ENCODE measurements around the gene SPINK2.

SPINK2 gene

DNA sequence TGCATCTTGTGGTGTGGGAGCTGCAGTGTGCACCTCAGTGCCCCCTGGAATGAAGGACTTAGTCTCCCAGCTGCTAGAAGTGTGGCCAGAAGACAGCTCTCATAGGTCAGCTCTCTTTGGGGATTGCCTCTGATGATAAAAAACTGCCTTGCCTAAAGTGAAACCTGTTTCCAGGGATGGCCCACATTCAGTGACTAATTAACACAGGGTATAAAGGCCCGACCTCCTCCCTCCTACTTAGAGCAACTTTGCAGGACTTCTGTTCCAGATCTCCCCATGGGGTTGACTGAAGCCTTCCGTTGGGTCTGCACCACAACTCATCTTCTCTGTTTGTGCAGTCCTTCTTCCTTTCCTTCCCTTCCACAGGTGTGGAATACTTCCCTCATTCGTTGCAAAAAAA lies 53.2 kb downstream of the SPINK2 start:
- TF ChIP-seq EP300 (IDR thresholded peaks at IDR 0.05; ENCODE audit: borderline replicate concordance) (no peak), USF1 (IDR thresholded peaks at IDR 0.05) (no peak), TCF12 (IDR thresholded peaks at IDR 0.05; ENCODE audit: low read depth) (no peak), NFIC (IDR thresholded peaks at IDR 0.05) (no peak), ZBTB7A (IDR thresholded peaks at IDR 0.05; ENCODE audit: low read depth) (no peak), TEAD4 (IDR thresholded peaks at IDR 0.05) (no peak), EGR1 (IDR thresholded peaks at IDR 0.05) (no peak), RAD21 (IDR thresholded peaks at IDR 0.05; ENCODE audit: low read depth) (no peak), MAX (IDR thresholded peaks at IDR 0.05) (no peak), FOXM1 (IDR thresholded peaks at IDR 0.05; ENCODE audit: borderline replicate concordance, low read depth) (no peak), TAF1 (IDR thresholded peaks at IDR 0.05; ENCODE audit: low read depth) (no peak), CEBPB (IDR thresholded peaks at IDR 0.05) (no peak), YY1 (IDR thresholded peaks at IDR 0.05; ENCODE audit: low read depth) (no peak), REST (IDR thresholded peaks at IDR 0.05; ENCODE audit: low read depth) (no peak), CREB1 (IDR thresholded peaks at IDR 0.05; ENCODE audit: low read depth) (no peak)

DNA sequence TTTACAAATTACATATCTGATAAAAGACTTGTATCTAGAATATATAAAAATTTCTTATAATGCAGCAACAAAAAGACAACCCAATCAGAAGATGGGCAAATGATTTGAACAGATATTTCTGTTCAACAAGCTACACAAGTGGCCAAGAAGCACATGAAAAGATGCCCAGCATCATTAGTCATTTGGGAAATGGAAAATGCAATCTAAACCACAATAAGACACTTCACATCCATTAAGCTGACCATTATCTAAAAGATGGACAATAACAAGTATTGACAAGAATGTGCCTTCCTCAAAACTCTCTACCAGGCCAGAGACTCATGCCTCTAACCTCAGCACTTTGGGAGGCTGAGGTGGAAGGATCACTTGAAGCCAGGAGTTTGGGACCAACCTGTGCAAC lies 53.9 kb downstream of the SPINK2 start:
- no peak for TF ChIP-seq EGR1 (IDR thresholded peaks at IDR 0.05)
- no peak for TF ChIP-seq TEAD4 (IDR thresholded peaks at IDR 0.05)
- TF ChIP-seq CEBPB (IDR thresholded peaks at IDR 0.05), result no peak
- TF ChIP-seq RAD21 (IDR thresholded peaks at IDR 0.05; ENCODE audit: low read depth), result no peak

GRCh38 chr4:56764775-56765174 lies 56.7 kb downstream of the SPINK2 start:
- TF ChIP-seq EGR1 (IDR thresholded peaks at IDR 0.05) (no peak), REST (IDR thresholded peaks at IDR 0.05; ENCODE audit: low read depth) (no peak), EP300 (IDR thresholded peaks at IDR 0.05; ENCODE audit: borderline replicate concordance) (no peak), FOXM1 (IDR thresholded peaks at IDR 0.05; ENCODE audit: borderline replicate concordance, low read depth) (no peak), ZBTB7A (IDR thresholded peaks at IDR 0.05; ENCODE audit: low read depth) (no peak), NFIC (IDR thresholded peaks at IDR 0.05) (no peak), TEAD4 (IDR thresholded peaks at IDR 0.05) (no peak), USF1 (IDR thresholded peaks at IDR 0.05) (no peak), MAX (IDR thresholded peaks at IDR 0.05) (no peak), RAD21 (IDR thresholded peaks at IDR 0.05; ENCODE audit: low read depth) (no peak), CEBPB (IDR thresholded peaks at IDR 0.05) (no peak), YY1 (IDR thresholded peaks at IDR 0.05; ENCODE audit: low read depth) (no peak), CREB1 (IDR thresholded peaks at IDR 0.05; ENCODE audit: low read depth) (no peak), TAF1 (IDR thresholded peaks at IDR 0.05; ENCODE audit: low read depth) (no peak), TCF12 (IDR thresholded peaks at IDR 0.05; ENCODE audit: low read depth) (no peak)

DNA sequence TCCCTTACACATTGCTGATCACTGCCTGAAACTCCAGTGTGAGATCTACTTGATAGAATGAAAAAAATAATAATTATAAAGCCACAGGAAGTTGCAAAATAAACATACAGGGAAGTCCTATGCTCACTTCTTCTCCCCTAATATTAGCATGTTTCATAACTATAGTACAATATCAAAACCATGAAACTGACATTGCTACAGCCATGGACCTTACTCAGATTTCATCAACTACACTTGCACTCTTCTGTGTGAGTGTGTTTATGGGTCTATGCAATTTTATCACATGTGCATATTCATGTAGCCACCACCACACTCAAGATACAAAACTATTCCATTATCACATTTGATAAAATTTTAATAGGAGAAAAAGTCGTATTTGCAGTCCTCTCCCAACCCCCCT lies 57.3 kb downstream of the SPINK2 start:
- TF ChIP-seq NFIC (IDR thresholded peaks at IDR 0.05) (no peak), MAX (IDR thresholded peaks at IDR 0.05) (no peak), YY1 (IDR thresholded peaks at IDR 0.05; ENCODE audit: low read depth) (no peak), CEBPB (IDR thresholded peaks at IDR 0.05) (no peak), REST (IDR thresholded peaks at IDR 0.05; ENCODE audit: low read depth) (no peak), CREB1 (IDR thresholded peaks at IDR 0.05; ENCODE audit: low read depth) (no peak), ZBTB7A (IDR thresholded peaks at IDR 0.05; ENCODE audit: low read depth) (no peak), TCF12 (IDR thresholded peaks at IDR 0.05; ENCODE audit: low read depth) (no peak), EGR1 (IDR thresholded peaks at IDR 0.05) (no peak)
